CD4-positive, CD25-positive, alpha-beta regulatory T cell (primary cell): ENCODE measurements around the gene HLF. TPM values are rescaled to one million over a fixed set of nuclear protein-coding genes. Genes with fewer than 3 reads are reported as not detected.

Source experiments
- ATAC-seq, 2 donors: fragments of 150-1000 bp; cut with Tn5 transposase; one replicate each; pipeline ENCODE4 v1.10.0; 2021; ENCODE audit warnings: low read depth in 2 of 2, moderate number of reproducible peaks in 2 of 2, moderate library complexity in 1 of 2
- DNase-seq, 3 donors: peaks; one replicate each; pipeline versions ENCODE4 v3.0.0 to v3.0.0-alpha.2; 2012 to 2022; ENCODE audit warnings: mixed read lengths in 1 of 3
- H3K27ac ChIP-seq: one replicate; pipeline ENCODE4 v1.7.0; 2013; ENCODE audit warnings: mild to moderate bottlenecking, low read length; ENCODE audit not compliant: insufficient read depth, poor library complexity, severe bottlenecking
- H3K27me3 ChIP-seq: one replicate; pipeline ENCODE4 v1.7.0; 2013; ENCODE audit warnings: low read length; ENCODE audit not compliant: control insufficient read depth, insufficient read depth
- H3K36me3 ChIP-seq: one replicate; pipeline ENCODE4 v1.7.0; 2013; ENCODE audit warnings: mild to moderate bottlenecking, low read length, moderate library complexity; ENCODE audit not compliant: control insufficient read depth, insufficient read depth
- H3K4me1 ChIP-seq: 2 replicates; pipeline ENCODE4 v1.7.0; 2013; ENCODE audit warnings: mild to moderate bottlenecking, low read length; ENCODE audit not compliant: insufficient read depth, control insufficient read depth, poor library complexity, severe bottlenecking
- H3K4me3 ChIP-seq: one replicate; pipeline ENCODE4 v1.7.0; 2013; ENCODE audit warnings: low read depth, mild to moderate bottlenecking, low read length, moderate library complexity
- H3K9me3 ChIP-seq, 2 experiments: 1 replicate in 1 of 2; 2 replicates in 1 of 2; pipeline ENCODE4 v1.7.0; 2013; ENCODE audit warnings: low read length in 2 of 2, mild to moderate bottlenecking in 1 of 2, moderate library complexity in 1 of 2; ENCODE audit not compliant: control insufficient read depth in 2 of 2
- H3K27ac Mint-ChIP-seq, 3 donors: one replicate each; pipeline ENCODE4 v1.8.0; 2020 to 2022; ENCODE audit warnings: mild to moderate bottlenecking in 3 of 3, mixed read lengths in 3 of 3, moderate library complexity in 2 of 3
- H3K27me3 Mint-ChIP-seq: one replicate; pipeline ENCODE4 v1.8.0; 2022; ENCODE audit warnings: mild to moderate bottlenecking, mixed read lengths
- H3K36me3 Mint-ChIP-seq: one replicate; pipeline ENCODE4 v1.8.0; 2020; ENCODE audit warnings: mixed read lengths
- H3K4me1 Mint-ChIP-seq, 4 donors: one replicate each; pipeline ENCODE4 v1.8.0; 2020 to 2022; ENCODE audit warnings: mixed read lengths in 4 of 4, mild to moderate bottlenecking in 1 of 4
- H3K4me3 Mint-ChIP-seq, 4 donors: one replicate each; pipeline ENCODE4 v1.8.0; 2020 to 2022; ENCODE audit warnings: mild to moderate bottlenecking in 4 of 4, mixed read lengths in 4 of 4, moderate library complexity in 3 of 4
- H3K9me3 Mint-ChIP-seq, 7 donors: one replicate each; pipeline ENCODE4 v1.8.0; 2020 to 2022; ENCODE audit warnings: mixed read lengths in 7 of 7, mild to moderate bottlenecking in 3 of 7, moderate library complexity in 2 of 7
- polyA plus RNA-seq, 4 donors: library from polyadenylated mRNA; unstranded; fragments of 300-500 nt; fragmentation: Illumina TruSeq; gene quantifications; one replicate each; pipeline ENCODE4 v1.2.3, GENCODE V29; 2021
- total RNA-seq: library from RNA; stranded (reverse); gene quantifications from one replicate; pipeline ENCODE4 v1.2.3, GENCODE V29; 2022

HLF gene
- total and polyA plus RNA-seq, 5 donors from 2014 or later: 0.28 to 2.1 (median 0.66) TPM

DNA sequence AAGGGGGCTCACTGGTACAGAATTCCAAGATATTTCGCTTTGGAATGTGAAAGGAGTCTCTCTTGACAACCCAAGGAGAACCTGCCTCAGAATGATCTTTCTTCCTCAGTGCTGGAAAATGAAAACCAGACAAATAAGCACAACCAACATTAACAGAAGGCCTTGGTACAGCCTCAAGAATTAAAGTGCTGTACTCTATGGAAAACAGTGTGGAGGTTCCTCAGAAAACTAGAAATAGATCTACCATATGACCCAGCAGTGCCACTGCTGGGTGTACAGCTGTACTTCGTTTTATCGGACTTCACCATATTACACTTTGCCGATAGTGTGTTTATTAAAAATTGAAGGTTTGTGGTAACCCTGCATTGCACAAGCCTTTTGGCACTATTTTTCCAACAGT is 25.2 kb downstream of the HLF start:
- H3K9me3 ChIP-seq: no peaks in the 10 kb centered on the region
- H3K27ac Mint-ChIP-seq: no peak overlapping the region
- no peaks in the 10 kb centered on the region for H3K27me3 Mint-ChIP-seq
- no peaks in the 10 kb centered on the region for H3K36me3 Mint-ChIP-seq
- no peaks in the 10 kb centered on the region for H3K27me3 ChIP-seq
- no peaks in the 10 kb centered on the region for H3K36me3 ChIP-seq
- ATAC-seq (no peak), DNase-seq (no peak)
- H3K4me1 Mint-ChIP-seq: peaks cover 0 to 9% (median 5%) of the 10 kb centered on the region in 4 donors
- H3K27ac ChIP-seq: no peak overlapping the region
- no peak overlapping the region for H3K4me3 ChIP-seq
- H3K4me3 Mint-ChIP-seq: no peak overlapping the region
- no peaks in the 10 kb centered on the region for H3K4me1 ChIP-seq
- H3K9me3 Mint-ChIP-seq: no peaks in the 10 kb centered on the region

DNA sequence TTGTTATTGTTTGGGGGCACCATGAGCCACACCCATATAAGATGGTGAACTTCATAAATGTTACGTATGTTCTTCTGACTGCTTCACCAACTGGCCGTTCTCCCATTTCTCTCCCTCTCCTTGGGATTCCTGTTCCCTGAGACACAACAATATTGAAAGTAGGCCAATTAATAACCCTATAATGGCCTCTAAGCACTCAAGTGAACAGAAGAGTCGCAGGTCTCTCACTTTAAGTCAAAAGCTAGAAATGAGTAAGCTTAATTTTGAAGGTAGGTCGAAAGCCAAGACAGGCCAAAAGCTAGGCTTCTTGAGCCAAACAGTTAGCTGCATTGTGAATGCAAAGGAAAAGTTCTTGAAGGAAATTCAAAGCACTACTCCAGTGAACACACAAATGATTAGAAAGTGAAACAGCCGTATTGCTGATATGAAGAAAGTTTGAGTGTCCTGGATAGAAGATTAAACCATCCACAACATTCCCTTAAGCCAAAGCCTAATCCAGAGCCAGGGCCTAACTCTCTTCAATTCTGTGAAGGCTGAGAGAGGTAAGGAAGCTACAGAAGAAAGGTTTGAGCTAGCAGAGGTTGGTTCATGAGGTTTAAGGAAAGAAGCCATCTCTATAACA is 25.8 kb downstream of the HLF start:
- DNase-seq: no peak
- no peaks in the 10 kb centered on the region for H3K27me3 Mint-ChIP-seq
- peaks cover 0 to 5% (median 2%) of the 10 kb centered on the region in 4 donors for H3K4me1 Mint-ChIP-seq
- H3K9me3 ChIP-seq: no peaks in the 10 kb centered on the region
- no peak overlapping the region for H3K27ac ChIP-seq
- H3K9me3 Mint-ChIP-seq: no peaks in the 10 kb centered on the region
- H3K4me3 Mint-ChIP-seq: no peak overlapping the region
- H3K27me3 ChIP-seq: no peaks in the 10 kb centered on the region
- peaks cover 1% of the 10 kb centered on the region for H3K4me1 ChIP-seq
- peak overlapping the region in 1 of 3 donors; percentile 39 for H3K27ac Mint-ChIP-seq
- no peaks in the 10 kb centered on the region for H3K36me3 Mint-ChIP-seq
- no peaks in the 10 kb centered on the region for H3K36me3 ChIP-seq
- no peak overlapping the region for H3K4me3 ChIP-seq
- no peak for ATAC-seq

DNA sequence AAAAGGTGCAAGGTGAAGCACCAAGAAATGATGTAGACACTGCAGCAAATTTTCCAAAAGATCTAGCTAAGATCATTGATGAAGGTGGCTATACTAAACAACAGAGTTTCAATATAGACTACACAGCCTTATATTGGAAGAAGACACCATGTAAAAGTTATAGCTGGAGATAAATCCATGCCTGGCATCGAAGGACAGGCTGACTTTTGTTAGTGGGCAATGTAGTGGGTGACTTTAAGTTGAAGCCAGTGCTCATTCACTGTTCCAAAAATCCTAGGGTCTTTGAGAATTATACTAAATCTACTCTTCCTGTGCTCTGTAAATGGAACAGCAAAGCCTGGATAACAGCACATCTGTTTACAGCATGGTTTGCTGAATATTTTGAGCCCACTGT is 26.4 kb downstream of the HLF start:
- Mint-ChIP-seq H3K27ac (no peak overlapping the region), H3K4me1 (peaks cover 0 to 3% (median 0%) of the 10 kb centered on the region in 4 donors), H3K4me3 (no peak overlapping the region), H3K27me3 (no peaks in the 10 kb centered on the region), H3K36me3 (no peaks in the 10 kb centered on the region), H3K9me3 (no peaks in the 10 kb centered on the region)
- Histone ChIP-seq H3K27me3 (no peaks in the 10 kb centered on the region), H3K4me3 (no peak overlapping the region), H3K4me1 (peaks cover 4% of the 10 kb centered on the region), H3K9me3 (no peaks in the 10 kb centered on the region), H3K36me3 (no peaks in the 10 kb centered on the region), H3K27ac (no peak overlapping the region)
- ATAC-seq: no peak
- DNase-seq: no peak

DNA sequence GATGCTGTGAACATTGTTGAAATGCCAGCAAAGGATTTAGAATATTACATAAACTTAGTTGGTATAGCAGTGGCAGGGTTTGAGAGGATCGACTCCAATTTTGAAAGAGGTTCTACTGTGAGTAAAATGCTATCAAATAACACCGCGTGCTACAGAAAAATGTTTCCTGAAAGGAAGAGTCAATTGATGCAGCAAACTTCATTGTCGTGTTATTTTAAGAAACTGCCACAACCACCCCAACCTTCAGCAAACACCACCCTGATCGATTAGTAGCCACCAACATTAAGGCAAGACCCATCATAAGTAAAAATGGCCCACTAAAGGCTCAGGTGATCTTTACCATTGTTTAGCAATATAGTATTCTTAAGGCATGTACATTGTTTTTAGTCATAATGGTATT is 27.3 kb downstream of the HLF start:
- Histone ChIP-seq H3K4me3 (no peak overlapping the region), H3K36me3 (no peaks in the 10 kb centered on the region), H3K9me3 (no peaks in the 10 kb centered on the region), H3K4me1 (peaks cover 4% of the 10 kb centered on the region), H3K27me3 (no peaks in the 10 kb centered on the region), H3K27ac (no peak overlapping the region)
- Mint-ChIP-seq H3K36me3 (no peaks in the 10 kb centered on the region), H3K27ac (no peak overlapping the region), H3K4me3 (no peak overlapping the region), H3K27me3 (no peaks in the 10 kb centered on the region), H3K9me3 (no peaks in the 10 kb centered on the region), H3K4me1 (peaks cover 0 to 3% (median 0%) of the 10 kb centered on the region in 4 donors)
- DNase-seq (no peak), ATAC-seq (no peak)

DNA sequence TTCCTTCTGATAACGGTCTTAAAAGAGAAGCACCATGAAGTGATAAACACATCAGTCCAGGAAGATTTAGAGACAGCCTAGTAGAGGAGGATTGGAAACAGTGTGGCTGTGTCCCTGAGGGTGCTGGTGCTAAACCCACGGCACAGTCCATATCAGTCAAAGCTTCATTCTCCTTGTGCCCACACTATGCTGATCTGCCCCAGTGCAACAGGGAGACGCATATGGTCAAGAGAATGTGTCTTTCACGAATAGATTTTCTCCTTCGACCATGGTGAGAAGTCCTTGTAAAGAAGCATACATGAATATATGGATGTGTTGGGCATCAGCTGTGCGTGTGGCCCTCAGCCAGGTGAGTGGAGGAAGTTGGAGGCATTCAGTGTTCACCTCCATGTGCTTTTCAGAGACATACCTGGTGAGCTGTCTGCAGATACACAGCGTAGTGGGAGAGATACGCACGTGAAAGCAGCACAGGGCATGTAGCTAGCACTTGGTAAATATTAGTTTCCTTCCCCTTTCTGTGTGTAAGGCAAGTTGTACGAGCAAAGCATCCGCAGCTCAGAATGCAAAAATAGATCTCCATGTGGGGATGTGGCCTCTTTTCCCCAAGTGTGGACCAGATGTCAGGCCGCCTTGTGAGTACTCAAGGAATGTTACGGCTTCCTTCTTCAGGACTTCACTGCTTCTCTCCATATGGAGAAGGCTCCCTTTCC is 29.4 kb downstream of the HLF start:
- H3K36me3 Mint-ChIP-seq: no peaks in the 10 kb centered on the region
- DNase-seq: no peak
- no peaks in the 10 kb centered on the region for H3K36me3 ChIP-seq
- H3K4me1 Mint-ChIP-seq: peaks cover 0 to 3% (median 0%) of the 10 kb centered on the region in 4 donors
- no peaks in the 10 kb centered on the region for H3K27me3 ChIP-seq
- no peak for ATAC-seq
- H3K27ac ChIP-seq: no peak overlapping the region
- no peak overlapping the region for H3K4me3 Mint-ChIP-seq
- no peaks in the 10 kb centered on the region for H3K9me3 ChIP-seq
- H3K4me1 ChIP-seq: peaks cover 4% of the 10 kb centered on the region
- H3K4me3 ChIP-seq: no peak overlapping the region
- H3K27ac Mint-ChIP-seq: no peak overlapping the region
- H3K27me3 Mint-ChIP-seq: no peaks in the 10 kb centered on the region
- H3K9me3 Mint-ChIP-seq: no peaks in the 10 kb centered on the region

DNA sequence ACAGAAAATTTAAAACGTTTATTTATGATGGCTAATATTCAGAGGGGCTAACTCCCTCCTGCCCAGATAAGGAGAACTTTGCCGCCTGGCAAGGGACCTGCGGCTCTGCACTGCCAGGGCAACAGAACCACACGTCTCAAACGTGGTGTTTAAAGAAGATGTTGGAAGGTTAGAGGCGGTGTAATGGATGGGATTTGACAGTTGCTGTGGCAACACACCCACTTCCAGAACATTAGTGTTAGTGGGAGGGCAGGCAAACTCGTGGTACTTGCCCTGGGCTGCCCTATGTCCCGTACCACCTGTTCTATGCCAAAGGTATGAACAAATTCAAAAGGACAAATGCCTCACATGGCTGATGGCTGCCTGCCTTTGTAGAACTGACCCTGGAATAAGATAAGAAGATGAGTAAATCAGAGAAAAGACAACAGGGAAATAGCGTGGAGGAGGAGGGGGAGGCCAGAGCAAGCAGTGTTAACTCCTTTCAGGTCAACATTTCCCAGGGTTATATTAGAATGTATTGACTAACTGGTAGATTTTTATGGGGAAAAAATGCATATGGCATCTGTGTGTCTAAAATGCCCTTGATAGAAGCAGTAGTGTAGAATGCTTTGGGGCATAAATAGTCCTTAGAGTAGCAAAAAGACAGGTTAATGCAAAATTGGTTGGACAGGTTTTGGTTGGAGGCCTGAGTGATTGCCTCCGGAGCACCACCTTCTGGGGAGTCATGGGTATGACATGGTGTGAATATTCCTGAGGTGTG is 30.8 kb downstream of the HLF start:
- DNase-seq: peak; percentile 32 to 72 (median 58)
- no peak overlapping the region for H3K4me3 Mint-ChIP-seq
- Histone ChIP-seq H3K9me3 (no peaks in the 10 kb centered on the region), H3K36me3 (no peaks in the 10 kb centered on the region), H3K27ac (no peak overlapping the region), H3K4me1 (peaks cover 4% of the 10 kb centered on the region), H3K27me3 (no peaks in the 10 kb centered on the region), H3K4me3 (no peak overlapping the region)
- peak; percentile 73 to 78 for ATAC-seq
- H3K27me3 Mint-ChIP-seq: no peaks in the 10 kb centered on the region
- H3K27ac Mint-ChIP-seq: no peak overlapping the region
- H3K36me3 Mint-ChIP-seq: no peaks in the 10 kb centered on the region
- no peaks in the 10 kb centered on the region for H3K4me1 Mint-ChIP-seq
- H3K9me3 Mint-ChIP-seq: no peaks in the 10 kb centered on the region

DNA sequence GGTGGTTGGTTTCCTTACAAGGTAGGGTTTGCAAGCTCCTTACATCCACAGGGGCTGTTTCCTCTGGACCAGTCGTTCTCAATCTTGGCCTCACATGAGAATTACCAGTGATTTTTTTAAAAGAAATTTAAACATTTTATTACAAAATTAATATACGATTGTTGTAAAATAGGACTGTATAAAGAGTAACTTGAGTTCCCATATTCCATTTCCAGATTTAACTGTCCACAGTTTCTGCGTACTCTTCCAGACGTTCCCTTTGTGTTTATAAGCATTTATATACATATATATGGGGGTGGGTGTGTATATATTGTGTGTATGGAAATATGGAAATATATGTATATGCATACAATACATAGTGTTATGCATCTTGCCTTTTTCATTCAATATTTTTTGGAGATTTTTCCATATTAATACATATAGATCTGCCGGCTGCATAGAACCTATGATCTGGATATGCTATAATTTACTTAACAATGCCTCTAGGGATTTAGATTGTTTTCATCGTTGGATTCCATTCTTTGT is 31.5 kb downstream of the HLF start:
- H3K4me3 Mint-ChIP-seq: no peak overlapping the region
- H3K27me3 Mint-ChIP-seq: no peaks in the 10 kb centered on the region
- H3K36me3 Mint-ChIP-seq: no peaks in the 10 kb centered on the region
- no peak overlapping the region for H3K27ac Mint-ChIP-seq
- H3K4me1 ChIP-seq: peaks cover 4% of the 10 kb centered on the region
- H3K27me3 ChIP-seq: no peaks in the 10 kb centered on the region
- no peaks in the 10 kb centered on the region for H3K4me1 Mint-ChIP-seq
- no peak overlapping the region for H3K4me3 ChIP-seq
- ATAC-seq (no peak), DNase-seq (no peak)
- no peak overlapping the region for H3K27ac ChIP-seq
- no peaks in the 10 kb centered on the region for H3K9me3 Mint-ChIP-seq
- no peaks in the 10 kb centered on the region for H3K36me3 ChIP-seq
- no peaks in the 10 kb centered on the region for H3K9me3 ChIP-seq
